Mesothelial cell of epicardium (in vitro differentiated cells): ENCODE results near the gene MTA1. TPM values are rescaled to one million over a fixed set of nuclear protein-coding genes. Genes with fewer than 3 reads are reported as not detected.

Experiments
- DNase-seq, 2 experiments: peaks; one replicate each; pipeline ENCODE4 v3.0.0; 2021; ENCODE audit warnings: low spot score in 2 of 2; ENCODE audit not compliant: unreplicated experiment in 2 of 2
- H3K27ac Mint-ChIP-seq: 2 replicates; pipeline ENCODE4 v1.8.0; 2021; ENCODE audit warnings: mixed read lengths
- H3K27me3 Mint-ChIP-seq: 2 replicates; pipeline ENCODE4 v1.8.0; 2021; ENCODE audit warnings: low read depth, mixed read lengths
- H3K36me3 Mint-ChIP-seq: 2 replicates; pipeline ENCODE4 v1.8.0; 2021; ENCODE audit warnings: mixed read lengths
- H3K4me1 Mint-ChIP-seq: 2 replicates; pipeline ENCODE4 v1.8.0; 2021; ENCODE audit warnings: mixed read lengths
- H3K4me3 Mint-ChIP-seq: 2 replicates; pipeline ENCODE4 v1.8.0; 2021; ENCODE audit warnings: mild to moderate bottlenecking, moderate library complexity, mixed read lengths
- H3K9me3 Mint-ChIP-seq: 2 replicates; pipeline ENCODE4 v1.8.0; 2021; ENCODE audit warnings: mixed read lengths
- total RNA-seq: library from RNA; stranded (reverse); gene quantifications from 3 replicates; pipeline ENCODE4 v1.2.1, GENCODE V29; 2021
- TF ChIP-seq, protein P1 (sequence below): fragments of 200-600 bp; sonication (generic); IDR thresholded peaks from one replicate; pipeline ENCODE4 v1.5.0; 2021; ENCODE audit warnings: antibody characterized with exemption; ENCODE audit not compliant: unreplicated experiment

The MTA1 gene
- total RNA-seq, 1 donor from 2014 or later = 259 TPM

DNA sequence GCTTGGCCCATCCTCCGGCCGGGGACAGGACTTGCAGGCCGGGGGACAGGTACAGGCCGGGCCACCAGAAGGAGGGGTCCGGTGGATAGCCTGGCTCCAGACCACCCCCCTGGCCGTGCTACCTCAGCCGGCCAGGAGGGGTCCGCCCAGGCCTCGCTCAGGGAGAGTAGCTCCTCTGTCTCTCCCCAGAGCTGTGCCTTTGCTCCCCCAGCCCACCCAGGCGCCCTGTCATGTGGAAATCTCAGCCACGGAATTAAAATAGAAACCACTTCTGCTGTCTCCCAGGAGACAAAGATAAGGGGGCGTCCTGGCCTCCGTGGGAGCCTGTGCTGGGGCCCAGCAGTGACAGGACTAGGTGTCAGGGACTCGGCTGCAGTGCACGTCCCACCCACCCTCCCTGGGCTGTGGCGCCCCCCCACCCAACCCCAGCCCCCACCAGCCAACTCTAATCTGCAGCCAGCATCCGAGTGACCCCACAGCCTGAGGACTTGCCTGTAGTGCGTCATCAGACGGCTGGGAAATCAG, 51.7 kb downstream of the MTA1 start:
- no peak overlapping the region for H3K27ac Mint-ChIP-seq

GRCh38 chr14:105471823-105472485, 52.3 kb downstream of the MTA1 start:
- Mint-ChIP-seq H3K27me3 (peaks cover 11% of the 10 kb centered on the region), H3K36me3 (no peaks in the 10 kb centered on the region), H3K4me3 (no peak overlapping the region), H3K4me1 (peaks cover 13% of the 10 kb centered on the region), H3K9me3 (no peaks in the 10 kb centered on the region), H3K27ac (no peak overlapping the region)
- DNase-seq = no peak
- TF ChIP-seq, protein P1, sequence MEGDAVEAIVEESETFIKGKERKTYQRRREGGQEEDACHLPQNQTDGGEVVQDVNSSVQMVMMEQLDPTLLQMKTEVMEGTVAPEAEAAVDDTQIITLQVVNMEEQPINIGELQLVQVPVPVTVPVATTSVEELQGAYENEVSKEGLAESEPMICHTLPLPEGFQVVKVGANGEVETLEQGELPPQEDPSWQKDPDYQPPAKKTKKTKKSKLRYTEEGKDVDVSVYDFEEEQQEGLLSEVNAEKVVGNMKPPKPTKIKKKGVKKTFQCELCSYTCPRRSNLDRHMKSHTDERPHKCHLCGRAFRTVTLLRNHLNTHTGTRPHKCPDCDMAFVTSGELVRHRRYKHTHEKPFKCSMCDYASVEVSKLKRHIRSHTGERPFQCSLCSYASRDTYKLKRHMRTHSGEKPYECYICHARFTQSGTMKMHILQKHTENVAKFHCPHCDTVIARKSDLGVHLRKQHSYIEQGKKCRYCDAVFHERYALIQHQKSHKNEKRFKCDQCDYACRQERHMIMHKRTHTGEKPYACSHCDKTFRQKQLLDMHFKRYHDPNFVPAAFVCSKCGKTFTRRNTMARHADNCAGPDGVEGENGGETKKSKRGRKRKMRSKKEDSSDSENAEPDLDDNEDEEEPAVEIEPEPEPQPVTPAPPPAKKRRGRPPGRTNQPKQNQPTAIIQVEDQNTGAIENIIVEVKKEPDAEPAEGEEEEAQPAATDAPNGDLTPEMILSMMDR = no peak

More for the DNA sequence above, 51.7 kb downstream of the MTA1 start:
- H3K27me3 Mint-ChIP-seq = peaks cover 7% of the 10 kb centered on the region
- H3K4me3 Mint-ChIP-seq = no peak overlapping the region
- DNase-seq = no peak
- H3K36me3 Mint-ChIP-seq = no peaks in the 10 kb centered on the region
- TF ChIP-seq, protein P1 = peak; percentile 34
- peaks cover 9% of the 10 kb centered on the region for H3K4me1 Mint-ChIP-seq
- H3K9me3 Mint-ChIP-seq = no peaks in the 10 kb centered on the region

- H3K27ac Mint-ChIP-seq = no peak overlapping the region
Observed at GRCh38 chr14:105472486-105472991, 52.9 kb downstream of the MTA1 start.

DNA sequence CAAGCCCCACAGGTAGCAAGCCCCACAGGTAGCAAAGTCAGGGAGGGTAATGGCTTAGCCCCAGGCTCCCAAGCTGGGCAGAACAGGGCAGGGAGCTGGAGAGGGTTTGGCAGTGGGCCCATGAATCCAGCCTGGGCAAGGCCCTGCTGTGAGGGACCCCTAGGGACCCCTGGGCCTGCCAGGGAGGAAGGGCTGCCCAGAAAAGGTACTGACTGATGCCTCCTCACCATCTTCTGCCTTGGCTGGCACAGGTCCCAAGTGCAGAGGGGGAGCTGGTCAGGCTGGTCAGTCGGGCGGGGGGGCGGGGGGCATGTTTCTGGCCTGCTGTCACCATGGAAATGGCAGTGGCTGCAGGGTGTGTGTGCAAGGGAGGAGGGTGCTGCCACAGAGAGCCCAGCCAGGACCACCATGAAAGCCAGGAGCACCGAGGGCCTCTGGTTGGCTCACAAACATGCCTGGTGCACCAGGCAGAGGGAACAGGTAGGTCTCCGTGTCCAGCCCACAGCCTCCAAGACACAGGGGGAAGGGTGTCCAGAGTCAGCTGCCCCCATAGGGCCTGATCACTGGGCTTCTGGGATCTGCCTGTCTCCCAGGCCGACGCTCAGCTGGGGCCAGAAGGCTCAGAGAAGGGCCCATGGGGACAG, 53.5 kb downstream of the MTA1 start:
- peaks cover 17% of the 10 kb centered on the region for H3K4me1 Mint-ChIP-seq
- no peaks in the 10 kb centered on the region for H3K9me3 Mint-ChIP-seq
- H3K36me3 Mint-ChIP-seq = no peaks in the 10 kb centered on the region
- no peak overlapping the region for H3K27ac Mint-ChIP-seq
- TF ChIP-seq, protein P1 = no peak
- H3K27me3 Mint-ChIP-seq = peaks cover 19% of the 10 kb centered on the region
- no peak for DNase-seq
- H3K4me3 Mint-ChIP-seq = peak overlapping the region; percentile 36

More at GRCh38 chr14:105472486-105472991, 52.9 kb downstream of the MTA1 start:
- Mint-ChIP-seq H3K4me1 (peaks cover 17% of the 10 kb centered on the region), H3K4me3 (no peak overlapping the region), H3K9me3 (no peaks in the 10 kb centered on the region), H3K36me3 (no peaks in the 10 kb centered on the region), H3K27me3 (peaks cover 17% of the 10 kb centered on the region)
- TF ChIP-seq, protein P1 = no peak
- DNase-seq = no peak

DNA sequence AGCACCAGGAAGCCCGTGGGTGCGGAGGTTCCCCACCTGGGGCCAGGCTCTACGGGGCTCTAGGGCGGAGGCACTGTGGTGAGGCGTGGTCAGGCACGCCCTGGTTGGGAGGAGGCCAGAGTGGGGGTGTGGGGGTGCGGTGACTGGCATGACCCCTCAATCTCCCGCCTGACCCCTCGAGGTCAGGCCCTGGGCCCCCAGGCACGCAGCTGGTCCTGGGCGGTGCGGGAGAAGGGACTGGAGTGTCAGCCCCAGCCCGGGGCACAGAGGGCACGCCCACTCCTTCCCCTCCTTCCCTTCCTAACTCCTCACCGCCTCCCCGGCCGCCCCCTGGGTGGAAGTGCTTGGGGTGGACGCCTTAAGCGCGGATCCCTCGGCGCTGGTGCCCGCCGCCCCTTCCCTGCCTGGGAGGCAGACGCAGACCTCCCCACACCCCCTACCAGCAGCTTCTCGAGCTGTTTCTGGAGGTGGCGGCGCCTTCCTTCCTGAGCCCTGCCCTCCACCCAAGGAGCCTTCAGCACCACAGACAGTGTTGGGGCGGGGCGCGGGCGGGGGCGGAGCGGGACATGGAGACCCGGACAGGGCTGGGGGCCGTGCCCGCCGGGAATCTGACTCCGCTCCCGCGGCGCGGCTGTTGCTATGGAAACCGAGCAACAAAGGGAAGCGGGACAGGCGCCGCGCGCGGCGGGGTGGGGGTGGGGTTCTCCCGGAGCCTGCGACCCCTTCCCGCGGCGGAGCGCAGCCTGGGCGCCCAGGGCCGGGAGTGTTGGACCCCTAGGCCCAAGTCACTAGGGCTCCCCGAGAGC, 54.3 kb downstream of the MTA1 start:
- TF ChIP-seq, protein P1 = no peak
- peak; percentile 92 to 95 for DNase-seq
- peaks cover 17% of the 10 kb centered on the region for H3K4me1 Mint-ChIP-seq
- no peaks in the 10 kb centered on the region for H3K9me3 Mint-ChIP-seq
- H3K27me3 Mint-ChIP-seq = peaks cover 19% of the 10 kb centered on the region
- no peak overlapping the region for H3K27ac Mint-ChIP-seq
- H3K36me3 Mint-ChIP-seq = no peaks in the 10 kb centered on the region
- H3K4me3 Mint-ChIP-seq = peak overlapping the region; percentile 57
